HG02852 (cell line): ENCODE results near the gene TENM4.

Experiments used
- ATAC-seq: cut with Tn5 transposase; IDR thresholded peaks from one replicate; pipeline ENCODE4 v1.9.1; 2021; ENCODE audit warnings: mild to moderate bottlenecking, moderate library complexity; ENCODE audit not compliant: unreplicated experiment

The TENM4 gene

GRCh38 chr11:78740199-78741071 lies 700.4 kb downstream of the TENM4 start:
- ATAC-seq, result no peak

DNA sequence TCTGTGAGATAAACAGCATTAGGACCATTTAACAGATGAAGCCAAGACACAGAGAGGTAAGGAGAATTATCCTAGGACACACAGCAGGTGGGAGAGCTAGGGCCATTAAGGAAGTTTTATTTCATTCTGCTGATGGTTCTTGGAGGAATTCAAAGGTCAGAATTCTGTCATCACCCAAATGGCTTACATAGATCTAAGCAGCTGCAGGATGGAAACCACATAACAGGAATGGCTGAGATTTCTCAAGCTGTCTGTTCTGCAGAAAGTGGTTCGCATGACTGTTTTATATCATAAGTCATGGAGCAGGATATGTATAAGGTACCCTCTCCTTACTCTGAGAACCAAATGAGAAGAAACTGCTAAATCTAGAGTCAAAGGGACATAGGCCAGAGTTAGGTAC lies 702.9 kb downstream of the TENM4 start:
- no peak for ATAC-seq

DNA sequence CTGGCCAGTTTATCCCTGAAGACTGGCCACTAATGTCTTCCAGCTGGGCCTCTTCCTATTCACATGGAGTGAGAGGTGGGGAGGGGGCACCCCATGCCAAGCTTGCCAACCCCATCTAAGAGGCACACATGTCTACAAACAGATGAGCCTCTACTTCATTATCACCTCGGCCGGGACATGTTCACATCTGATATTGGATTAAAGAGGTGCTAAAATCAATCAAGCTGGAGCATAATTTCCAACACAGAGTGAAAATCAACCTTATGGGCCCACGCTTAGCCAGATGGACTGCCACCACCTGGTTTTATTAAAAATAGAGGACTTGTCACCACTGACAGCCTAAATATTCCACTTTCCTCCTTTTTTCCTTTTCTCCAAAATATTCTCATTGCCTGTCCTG lies 703.5 kb downstream of the TENM4 start:
- no peak for ATAC-seq

GRCh38 chr11:78735711-78736110 lies 705.1 kb downstream of the TENM4 start:
- no peak for ATAC-seq

DNA sequence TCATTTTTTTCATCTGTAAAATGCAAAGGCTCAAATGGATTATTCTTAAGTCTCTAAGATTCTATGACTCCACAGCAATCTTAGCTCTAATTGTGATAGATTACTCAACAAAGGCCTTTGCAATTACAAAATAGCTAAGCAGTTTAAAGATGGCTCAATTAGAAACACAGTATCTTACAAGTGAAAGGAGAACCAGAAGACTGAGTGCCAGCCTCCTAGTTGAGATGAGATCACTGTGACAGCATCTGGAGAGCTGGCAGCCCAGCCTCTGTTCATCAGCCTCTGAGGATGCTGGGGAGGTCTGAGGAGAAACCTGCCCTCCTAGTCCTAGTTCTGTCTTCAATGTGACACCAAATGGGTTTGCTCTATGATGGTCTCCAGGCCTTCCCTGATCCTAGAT lies 707.8 kb downstream of the TENM4 start:
- no peak for ATAC-seq

DNA sequence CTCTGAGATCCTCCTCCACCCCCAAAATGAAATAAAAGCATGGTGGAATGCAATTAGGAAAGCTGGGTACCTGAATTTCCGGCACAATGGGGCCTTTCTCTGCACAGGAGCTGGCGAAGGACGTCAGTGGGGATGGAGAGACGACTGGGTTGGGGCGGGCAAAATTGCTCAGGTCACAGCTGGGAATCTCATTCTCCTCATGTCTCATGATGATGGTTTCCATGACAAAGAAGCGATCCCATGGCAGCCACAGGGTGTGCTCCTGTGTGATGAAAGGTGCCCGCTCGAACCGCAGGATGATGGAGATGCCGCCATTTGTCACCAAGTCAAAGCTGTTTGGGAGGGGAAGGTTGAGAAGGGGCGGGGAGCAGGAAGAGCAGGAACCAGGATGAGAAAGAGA lies 708.6 kb downstream of the TENM4 start:
- no peak for ATAC-seq

GRCh38 chr11:78731027-78731426 lies 709.8 kb downstream of the TENM4 start:
- ATAC-seq, result no peak

- ATAC-seq, result no peak
Measured at GRCh38 chr11:78730267-78730824, 710.5 kb downstream of the TENM4 start.

DNA sequence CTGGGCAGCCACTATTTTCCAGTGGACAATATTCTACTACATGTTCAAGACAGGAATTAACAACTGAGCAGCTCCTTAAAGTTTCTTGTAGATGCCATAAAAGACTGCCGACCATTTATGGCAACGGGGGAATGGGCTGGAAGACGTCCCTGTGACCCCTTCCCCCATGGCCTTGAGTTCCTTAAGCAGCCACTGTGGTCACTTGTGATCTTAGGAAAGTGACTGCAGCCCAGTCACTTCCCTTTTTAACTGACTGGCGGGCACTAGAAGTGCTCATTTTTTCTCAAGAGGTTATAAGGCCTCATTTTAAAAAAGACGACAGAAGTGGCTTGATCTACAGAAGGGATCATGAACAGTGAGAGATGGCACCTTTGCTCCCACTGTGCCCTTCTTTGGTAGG lies 713.0 kb downstream of the TENM4 start:
- ATAC-seq, result no peak

- ATAC-seq, result no peak
Measured at GRCh38 chr11:78725200-78725599, 715.6 kb downstream of the TENM4 start.

- ATAC-seq, result no peak
Measured at GRCh38 chr11:78722786-78723185, 718.0 kb downstream of the TENM4 start.

DNA sequence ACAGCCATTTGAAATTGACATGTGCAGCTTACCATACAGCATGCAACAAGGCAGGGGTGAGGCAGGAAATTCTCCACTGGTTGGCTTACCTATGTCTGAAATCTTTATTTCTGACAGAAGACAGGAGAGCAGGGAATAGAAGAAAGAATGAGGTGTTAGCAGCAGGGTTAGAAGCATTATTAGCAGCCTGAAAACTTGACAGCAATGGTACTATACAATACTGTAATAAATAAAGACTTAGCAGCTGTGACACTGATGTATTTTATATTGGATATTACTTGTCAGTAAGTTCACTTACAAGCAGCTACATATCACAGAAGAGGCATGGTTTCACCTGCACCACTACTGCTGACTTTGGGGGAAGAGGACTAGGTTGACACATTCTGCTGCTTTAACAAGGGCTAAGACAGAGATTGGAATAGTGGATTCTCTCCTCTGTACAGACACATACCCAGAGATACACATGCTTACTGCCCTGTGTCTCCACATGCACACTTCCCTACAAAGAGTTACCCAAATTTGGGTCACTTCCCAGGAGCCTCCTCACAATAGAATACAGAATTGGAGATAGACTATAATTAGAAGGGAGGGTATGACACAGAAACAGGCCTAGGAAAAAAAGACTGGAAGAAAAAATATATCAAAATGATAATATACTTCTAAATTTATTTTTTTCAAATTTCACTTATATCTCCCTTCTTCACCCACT lies 720.4 kb downstream of the TENM4 start:
- ATAC-seq, result no peak

DNA sequence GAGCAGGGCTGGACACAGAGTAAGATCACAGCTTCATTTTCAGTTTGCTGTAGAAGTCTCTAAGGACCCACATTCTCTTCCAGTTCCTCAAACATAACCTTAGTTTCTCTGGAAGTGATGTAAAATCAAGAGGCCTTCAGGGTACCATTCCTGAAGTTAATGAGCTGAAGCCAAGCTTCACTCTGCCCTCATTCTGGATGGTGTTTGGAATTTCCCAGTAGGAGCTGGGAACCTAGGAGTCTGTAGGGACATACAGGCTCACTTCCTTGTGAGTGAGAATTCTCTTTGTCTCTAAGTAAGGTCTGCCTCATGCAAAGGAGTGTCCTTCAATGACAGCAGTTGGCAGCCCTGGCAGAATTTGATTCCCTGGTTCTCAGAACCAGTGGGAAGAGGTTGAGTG lies 723.8 kb downstream of the TENM4 start:
- ATAC-seq, result no peak

- no peak for ATAC-seq
Measured at GRCh38 chr11:78715639-78716311, 725.1 kb downstream of the TENM4 start.

GRCh38 chr11:78714539-78714938 lies 726.3 kb downstream of the TENM4 start:
- ATAC-seq, result no peak

GRCh38 chr11:78711735-78712134 lies 729.1 kb downstream of the TENM4 start:
- no peak for ATAC-seq

- ATAC-seq, result no peak
Measured at GRCh38 chr11:78710417-78710816, 730.4 kb downstream of the TENM4 start.

GRCh38 chr11:78708388-78708787 lies 732.4 kb downstream of the TENM4 start:
- no peak for ATAC-seq

DNA sequence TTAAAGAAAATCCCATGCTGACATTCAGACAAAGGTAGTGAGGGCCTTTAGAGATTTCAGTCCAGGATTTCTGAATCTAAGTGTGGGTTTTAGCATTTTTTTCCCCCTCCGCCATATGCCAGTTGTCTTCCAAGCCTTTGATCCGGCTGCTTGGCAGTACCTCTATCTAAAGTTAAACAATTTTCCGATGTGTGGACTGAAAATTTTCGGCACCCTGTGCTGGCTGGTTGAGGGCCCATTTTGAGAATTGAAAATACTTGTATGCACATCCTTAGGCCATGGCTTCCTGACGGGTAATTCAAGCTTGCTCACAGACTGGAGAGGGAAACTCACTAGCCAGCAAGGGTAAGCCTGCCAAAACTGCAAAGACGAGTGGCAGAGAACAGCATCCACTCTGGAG lies 734.3 kb downstream of the TENM4 start:
- ATAC-seq, result no peak

DNA sequence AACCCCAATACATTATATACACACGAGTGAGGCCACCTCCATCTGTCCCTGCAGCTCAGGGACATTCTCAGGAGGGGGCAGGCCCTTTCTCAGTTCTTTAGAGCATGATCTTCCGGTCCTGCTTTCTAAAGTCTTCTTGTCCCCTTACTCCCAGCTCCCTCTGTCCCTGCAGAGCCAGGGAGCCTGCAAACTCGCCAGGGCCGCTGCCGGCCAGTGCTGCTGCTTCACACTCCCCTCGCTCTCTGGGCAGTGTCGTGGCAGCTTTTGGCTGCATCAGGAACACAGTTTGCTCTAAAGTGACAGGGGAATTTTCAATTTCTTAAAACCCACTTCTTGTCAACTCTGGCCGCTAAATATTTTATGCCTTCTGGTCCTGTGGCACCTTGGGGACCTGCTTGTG lies 736.0 kb downstream of the TENM4 start:
- ATAC-seq, result no peak

GRCh38 chr11:78699609-78700135 lies 741.2 kb downstream of the TENM4 start:
- ATAC-seq, result no peak
